BJ (cell line): ENCODE measurements around the gene IFNA1. TPM values are rescaled to one million over a fixed set of nuclear protein-coding genes. Genes with fewer than 3 reads are reported as not detected.
A peak's percentile ranks its signal among the peaks of the same experiment; 100 is the strongest.

ENCODE experiments used
- CTCF ChIA-PET: fragments of 350-600 bp; formaldehyde crosslinking; extraction: SDS; loops from one replicate; lab custom pipeline; 2021; ENCODE audit warnings: antibody characterized with exemption, inconsistent platforms; lab: Yijun Ruan, JAX
- POLR2A ChIA-PET: fragments of 300-600 bp; sonication (Branson Sonifier 250); formaldehyde crosslinking; extraction: SDS; loops from one replicate; lab custom pipeline; 2021; ENCODE audit warnings: antibody characterized with exemption; lab: Charles Lee
- DNase-seq: peaks from one replicate; pipeline ENCODE4 v3.0.0-alpha.2; 2011; ENCODE audit warnings: low read depth
- H3K27me3 ChIP-seq: 2 replicates; pipeline ENCODE4 v1.6.0; 2011; ENCODE audit warnings: low read length; ENCODE audit not compliant: control insufficient read depth, insufficient read depth
- H3K36me3 ChIP-seq: 2 replicates; pipeline ENCODE4 v1.5.1; 2011; ENCODE audit warnings: low read length; ENCODE audit not compliant: control insufficient read depth, insufficient read depth
- H3K4me3 ChIP-seq: 2 replicates; pipeline ENCODE4 v1.5.1; 2011; ENCODE audit warnings: low read depth, mild to moderate bottlenecking, control low read depth, low read length
- CTCF ChIP-seq: IDR thresholded peaks from 2 replicates; pipeline ENCODE4 v1.5.1; 2011; ENCODE audit warnings: low read depth, mild to moderate bottlenecking, control low read depth, inconsistent platforms, low read length, moderate library complexity; ENCODE audit not compliant: insufficient read depth
- polyA plus RNA-seq: library from polyadenylated mRNA; depleted of rRNA; stranded (reverse); fragments of >200 nt; gene quantifications from 2 replicates; pipeline ENCODE4 v1.2.3, GENCODE V29; 2011

Gene IFNA1
- polyA plus RNA-seq, 1 experiment, result not detected

GRCh38 chr9:21402386-21403251 is 37.6 kb upstream of the IFNA1 start:
- H3K4me3 ChIP-seq, result peak overlapping the region; percentile 16
- H3K36me3 ChIP-seq, result no peaks in the 10 kb centered on the region
- CTCF ChIA-PET, result interaction anchor here (1.1 to 1.5 kb wide), 3 partner anchors 9 to 11 kb away, joined by 3 to 5 read pairs (median 3); no protein-coding TSS in a partner anchor
- peaks cover 17% of the 10 kb centered on the region for H3K27me3 ChIP-seq
- TF ChIP-seq CTCF, result no peak
- POLR2A ChIA-PET, result interaction anchor here (0.6 kb wide), 1 partner anchor 71 kb away, joined by 9 read pairs; no protein-coding TSS in a partner anchor
- DNase-seq, result no peak

GRCh38 chr9:21404146-21404545 is 36.1 kb upstream of the IFNA1 start:
- H3K27me3 ChIP-seq, result peaks cover 18% of the 10 kb centered on the region
- no peak for TF ChIP-seq CTCF
- POLR2A ChIA-PET, result no interaction called here
- H3K36me3 ChIP-seq, result no peaks in the 10 kb centered on the region
- no peak overlapping the region for H3K4me3 ChIP-seq
- CTCF ChIA-PET, result no interaction called here
- DNase-seq, result no peak

- Histone ChIP-seq H3K36me3 (no peaks in the 10 kb centered on the region), H3K27me3 (peaks cover 11% of the 10 kb centered on the region), H3K4me3 (no peak within 1 kb of the TSS)
- ChIA-PET CTCF (interaction anchor here (2.1 kb wide), 1 partner anchor 13 kb away, joined by 12 read pairs; no protein-coding TSS in a partner anchor), POLR2A (no interaction called here)
- DNase-seq, result no peak
- no peak for TF ChIP-seq CTCF
Measured at GRCh38 chr9:21408817-21409216, 31.4 kb upstream of the IFNA1 start, which contains the start of gene IFNA8. Gene IFNA8 (plus strand): TSS chr9:21409117. CDS start chr9:21409177, 60 bp downstream.

- no peak for TF ChIP-seq CTCF
- no peaks in the 10 kb centered on the region for H3K36me3 ChIP-seq
- CTCF ChIA-PET, result interaction anchor here (2.4 kb wide), 1 partner anchor 16 kb away, joined by 9 read pairs; no protein-coding TSS in a partner anchor
- POLR2A ChIA-PET, result no interaction called here
- DNase-seq, result no peak
- H3K27me3 ChIP-seq, result peaks cover 8% of the 10 kb centered on the region
- H3K4me3 ChIP-seq, result no peak overlapping the region
Measured at GRCh38 chr9:21412107-21412506, 28.1 kb upstream of the IFNA1 start.

GRCh38 chr9:21413151-21413550 is 27.1 kb upstream of the IFNA1 start:
- ChIA-PET POLR2A (no interaction called here), CTCF (interaction anchor here (0.7 to 1.2 kb wide), 2 partner anchors 11 to 14 kb away, joined by 3 read pairs; no protein-coding TSS in a partner anchor)
- peaks cover 6% of the 10 kb centered on the region for H3K27me3 ChIP-seq
- no peak for TF ChIP-seq CTCF
- no peaks in the 10 kb centered on the region for H3K36me3 ChIP-seq
- H3K4me3 ChIP-seq, result no peak overlapping the region
- DNase-seq, result no peak
